Measurements from ENCODE around the gene TMEM161A.

Gene TMEM161A

GRCh38 chr19:19096641-19097627 lies 41.3 kb downstream of the TMEM161A start:
- DNase-seq (ENCODE audit: low read depth), result no peak

- DNase-seq (ENCODE audit: low read depth), result no peak
These were observed 42.6 kb downstream of the TMEM161A start for GRCh38 chr19:19095691-19096090.

GRCh38 chr19:19094513-19094912 lies 43.8 kb downstream of the TMEM161A start:
- DNase-seq (ENCODE audit: low read depth), result no peak

GRCh38 chr19:19087676-19088075 lies 50.6 kb downstream of the TMEM161A start:
- DNase-seq (ENCODE audit: low read depth), result no peak

GRCh38 chr19:19083413-19084178 lies 54.7 kb downstream of the TMEM161A start:
- DNase-seq (ENCODE audit: low read depth), result no peak

GRCh38 chr19:19081642-19082151 lies 56.6 kb downstream of the TMEM161A start:
- no peak for DNase-seq (ENCODE audit: low read depth)

- no peak for DNase-seq (ENCODE audit: low read depth)
These were observed 58.7 kb downstream of the TMEM161A start for GRCh38 chr19:19079571-19079970.

GRCh38 chr19:19078801-19079200 lies 59.5 kb downstream of the TMEM161A start:
- no peak for DNase-seq (ENCODE audit: low read depth)

GRCh38 chr19:19077103-19077502 lies 61.2 kb downstream of the TMEM161A start:
- no peak for DNase-seq (ENCODE audit: low read depth)

- no peak for DNase-seq (ENCODE audit: low read depth)
These were observed 61.8 kb downstream of the TMEM161A start for GRCh38 chr19:19076476-19076875.

- no peak for DNase-seq (ENCODE audit: low read depth)
These were observed 63.2 kb downstream of the TMEM161A start for GRCh38 chr19:19075126-19075525.

- DNase-seq (ENCODE audit: low read depth), result no peak
These were observed 63.9 kb downstream of the TMEM161A start for GRCh38 chr19:19074196-19074882.

GRCh38 chr19:19071897-19072296 lies 66.4 kb downstream of the TMEM161A start:
- no peak for DNase-seq (ENCODE audit: low read depth)

All from GM04504 (cell line).